Tibial artery (tissue), 4 donors: ENCODE results near the gene COL6A3.

Experiments used
- DNase-seq, 2 donors: peaks; one replicate each; pipeline ENCODE4 v3.0.0-alpha.2; 2019
- H3K27ac ChIP-seq, 2 donors: fragments of 200-600 bp; sonication (generic) in 1 of 2; 1 replicate in 1 of 2; 2 replicates in 1 of 2; pipeline ENCODE4 v1.5.1; 2018 to 2019; ENCODE audit warnings: mild to moderate bottlenecking in 1 of 2
- H3K27me3 ChIP-seq, 2 donors: fragments of 200-600 bp; sonication (generic) in 1 of 2; one replicate each; pipeline versions ENCODE4 v1.5.1 to v1.6.0; 2016 to 2019
- H3K36me3 ChIP-seq, 3 donors: fragments of 200-600 bp; sonication (generic) in 2 of 3; one replicate each; pipeline ENCODE4 v1.5.1; 2016 to 2019; ENCODE audit warnings: mild to moderate bottlenecking in 2 of 3
- H3K4me1 ChIP-seq, 4 donors: fragments of 200-600 bp; sonication (generic) in 2 of 4; 1 replicate in 3 of 4; 2 replicates in 1 of 4; pipeline ENCODE4 v1.5.1; 2016 to 2019
- H3K4me3 ChIP-seq, 2 donors: fragments of 200-600 bp; sonication (generic) in 1 of 2; 1 replicate in 1 of 2; 2 replicates in 1 of 2; pipeline ENCODE4 v1.5.1; 2018 to 2019; ENCODE audit warnings: mild to moderate bottlenecking in 2 of 2
- H3K9me3 ChIP-seq, 3 donors: fragments of 200-600 bp; sonication (generic) in 1 of 3; one replicate each; pipeline ENCODE4 v1.5.1; 2016 to 2019
- intact Hi-C: fragments of 100-400 bp; cut with DNase I; formaldehyde crosslinking; loops from one replicate; pipeline ENCODE4 v1.15.0; 2023; ENCODE audit warnings: low total_unique reads
- TF ChIP-seq, protein P1 (sequence below), 2 experiments: fragments of 200-600 bp in 1 of 2; fragments of 450-650 bp in 1 of 2; IDR thresholded peaks; one replicate each; pipeline ENCODE4 v1.5.1; 2017 to 2019; ENCODE audit warnings: antibody characterized with exemption in 2 of 2, mild to moderate bottlenecking in 1 of 2, moderate library complexity in 1 of 2

The COL6A3 gene

GRCh38 chr2:237389831-237390230, 24.1 kb downstream of the COL6A3 start:
- Histone ChIP-seq H3K27ac (no peak overlapping the region), H3K4me3 (no peak overlapping the region), H3K4me1 (peaks cover 0 to 8% (median 0%) of the 10 kb centered on the region in 4 donors), H3K9me3 (no peaks in the 10 kb centered on the region), H3K27me3 (no peaks in the 10 kb centered on the region), H3K36me3 (peaks cover 17 to 20% (median 19%) of the 10 kb centered on the region in 3 donors)
- DNase-seq, result no peak
- TF ChIP-seq, protein P1, sequence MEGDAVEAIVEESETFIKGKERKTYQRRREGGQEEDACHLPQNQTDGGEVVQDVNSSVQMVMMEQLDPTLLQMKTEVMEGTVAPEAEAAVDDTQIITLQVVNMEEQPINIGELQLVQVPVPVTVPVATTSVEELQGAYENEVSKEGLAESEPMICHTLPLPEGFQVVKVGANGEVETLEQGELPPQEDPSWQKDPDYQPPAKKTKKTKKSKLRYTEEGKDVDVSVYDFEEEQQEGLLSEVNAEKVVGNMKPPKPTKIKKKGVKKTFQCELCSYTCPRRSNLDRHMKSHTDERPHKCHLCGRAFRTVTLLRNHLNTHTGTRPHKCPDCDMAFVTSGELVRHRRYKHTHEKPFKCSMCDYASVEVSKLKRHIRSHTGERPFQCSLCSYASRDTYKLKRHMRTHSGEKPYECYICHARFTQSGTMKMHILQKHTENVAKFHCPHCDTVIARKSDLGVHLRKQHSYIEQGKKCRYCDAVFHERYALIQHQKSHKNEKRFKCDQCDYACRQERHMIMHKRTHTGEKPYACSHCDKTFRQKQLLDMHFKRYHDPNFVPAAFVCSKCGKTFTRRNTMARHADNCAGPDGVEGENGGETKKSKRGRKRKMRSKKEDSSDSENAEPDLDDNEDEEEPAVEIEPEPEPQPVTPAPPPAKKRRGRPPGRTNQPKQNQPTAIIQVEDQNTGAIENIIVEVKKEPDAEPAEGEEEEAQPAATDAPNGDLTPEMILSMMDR (IDR thresholded peaks at IDR 0.05), result no peak
- intact Hi-C loops, result no loop called here

DNA sequence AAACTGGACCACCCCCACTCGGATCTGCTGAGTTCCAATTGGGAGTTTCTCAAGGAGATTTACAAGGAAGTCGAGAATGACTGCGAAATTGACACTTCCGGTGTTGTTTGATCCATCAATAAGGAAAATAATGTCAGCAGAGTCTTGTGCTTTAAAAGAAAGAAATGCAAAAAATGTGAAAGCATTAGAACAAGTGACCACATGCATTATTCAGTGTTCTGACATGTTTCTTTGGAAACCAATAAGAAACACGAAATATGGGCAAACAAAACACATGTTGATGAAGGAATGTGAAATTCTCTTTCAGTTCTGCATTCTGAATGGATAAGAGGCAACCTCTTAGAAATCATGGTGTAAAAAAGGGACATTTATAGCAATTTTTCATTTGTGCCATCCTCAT, 25.9 kb downstream of the COL6A3 start:
- no peak for DNase-seq
- Histone ChIP-seq H3K36me3 (peaks cover 8 to 13% (median 13%) of the 10 kb centered on the region in 3 donors), H3K4me1 (peaks cover 0 to 8% (median 0%) of the 10 kb centered on the region in 4 donors), H3K4me3 (no peak overlapping the region), H3K9me3 (no peaks in the 10 kb centered on the region), H3K27me3 (no peaks in the 10 kb centered on the region), H3K27ac (no peak overlapping the region)
- intact Hi-C loops, result no loop called here
- TF ChIP-seq, protein P1 (IDR thresholded peaks at IDR 0.05), result no peak

GRCh38 chr2:237384672-237385020, 29.3 kb downstream of the COL6A3 start:
- Histone ChIP-seq H3K9me3 (no peaks in the 10 kb centered on the region), H3K4me3 (no peak overlapping the region), H3K36me3 (peaks cover 24 to 36% (median 27%) of the 10 kb centered on the region in 3 donors), H3K27ac (no peak overlapping the region), H3K27me3 (no peaks in the 10 kb centered on the region), H3K4me1 (no peaks in the 10 kb centered on the region)
- TF ChIP-seq, protein P1 (IDR thresholded peaks at IDR 0.05), result no peak
- intact Hi-C loops, result no loop called here
- DNase-seq, result no peak

DNA sequence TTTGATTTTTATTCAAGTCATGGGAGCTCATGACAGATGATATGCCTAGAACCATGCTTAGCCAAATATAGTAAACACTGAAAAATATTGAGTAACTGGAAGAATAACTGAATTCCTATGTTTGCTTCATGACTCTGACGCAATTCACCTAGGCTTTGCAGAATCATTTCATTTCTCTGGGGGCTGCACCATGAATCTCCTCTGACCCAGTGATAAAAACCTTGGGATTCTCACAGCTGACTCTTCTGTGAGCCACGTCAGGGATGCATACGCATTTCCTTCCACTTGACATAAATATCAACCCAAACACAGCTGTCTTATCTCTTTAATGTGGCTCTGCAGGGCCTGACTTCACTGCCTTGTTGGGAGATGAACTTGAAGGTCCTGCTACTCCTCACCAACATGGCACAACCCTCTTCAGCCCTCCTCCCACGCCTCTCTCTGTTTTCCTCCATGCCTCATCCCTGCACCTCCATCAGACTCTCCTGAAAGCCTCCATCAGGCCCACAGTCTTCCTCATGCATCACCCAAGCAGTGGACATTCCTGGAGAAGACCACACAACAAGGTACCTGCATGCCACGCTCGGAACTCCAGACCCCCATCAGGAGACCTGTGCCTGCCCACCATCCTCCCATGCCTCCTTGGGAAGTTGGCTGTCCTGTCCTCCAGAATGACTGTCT, 29.8 kb downstream of the COL6A3 start:
- H3K9me3 ChIP-seq, result no peaks in the 10 kb centered on the region
- intact Hi-C loops, result no loop called here
- peaks cover 29 to 41% (median 32%) of the 10 kb centered on the region in 3 donors for H3K36me3 ChIP-seq
- DNase-seq, result no peak
- no peak overlapping the region for H3K27ac ChIP-seq
- H3K4me1 ChIP-seq, result no peaks in the 10 kb centered on the region
- no peak overlapping the region for H3K4me3 ChIP-seq
- no peaks in the 10 kb centered on the region for H3K27me3 ChIP-seq
- TF ChIP-seq, protein P1 (IDR thresholded peaks at IDR 0.05), result no peak

GRCh38 chr2:237380768-237381167, 33.2 kb downstream of the COL6A3 start:
- Histone ChIP-seq H3K4me3 (no peak overlapping the region), H3K4me1 (no peaks in the 10 kb centered on the region), H3K27me3 (no peaks in the 10 kb centered on the region), H3K9me3 (no peaks in the 10 kb centered on the region), H3K36me3 (peaks cover 37 to 52% (median 49%) of the 10 kb centered on the region in 3 donors), H3K27ac (no peak overlapping the region)
- DNase-seq, result no peak
- TF ChIP-seq, protein P1 (IDR thresholded peaks at IDR 0.05), result no peak
- intact Hi-C loops, result no loop called here
